Lower leg skin (tissue), 4 donors: ENCODE results near the gene MRPL9. TPM values are rescaled to one million over a fixed set of nuclear protein-coding genes. Genes with fewer than 3 reads are reported as not detected.

Experiments
- DNase-seq, 2 donors: peaks; one replicate each; pipeline ENCODE4 v3.0.0-alpha.2; 2019; ENCODE audit warnings: low spot score in 2 of 2
- H3K4me3 ChIP-seq: fragments of 200-600 bp; sonication (generic); 2 replicates; pipeline ENCODE4 v1.5.1; 2017; ENCODE audit warnings: mild to moderate bottlenecking, low read depth; ENCODE audit not compliant: poor library complexity, severe bottlenecking
- CTCF ChIP-seq, 3 donors: fragments of 450-650 bp; IDR thresholded peaks; one replicate each; pipeline ENCODE4 v1.5.1; 2016; ENCODE audit warnings: antibody characterized with exemption in 3 of 3, mild to moderate bottlenecking in 3 of 3, moderate library complexity in 2 of 3
- POLR2A ChIP-seq, 2 donors: fragments of 450-650 bp; IDR thresholded peaks; one replicate each; pipeline ENCODE4 v1.6.1; 2016 to 2017; ENCODE audit warnings: antibody characterized with exemption in 2 of 2, mild to moderate bottlenecking in 1 of 2, moderate library complexity in 1 of 2
- WGBS, 2 donors: methylation state at CpG; one replicate each; pipeline ENCODE4 v1.1.5; 2018; 5-methylcytosine and 5-hydroxymethylcytosine counted together
- intact Hi-C: fragments of 100-400 bp; cut with DNase I; formaldehyde crosslinking; loops from one replicate; pipeline ENCODE4 v1.15.0; 2023; ENCODE audit warnings: low total_unique reads
- total RNA-seq, 4 donors: library from RNA; depleted of rRNA; stranded (reverse); fragments of >200 nt; gene quantifications; one replicate each; pipeline ENCODE4 v1.1.0, GENCODE V29; 2016

The MRPL9 gene
- total RNA-seq, 4 donors from 2014 or later = 48.8 to 112 (median 66.4) TPM

- no peak for TF ChIP-seq POLR2A (IDR thresholded peaks at IDR 0.05)
- TF ChIP-seq CTCF (IDR thresholded peaks at IDR 0.05) = no peak
- intact Hi-C loops = no loop called here
- 46 to 56% methylated on average over 8 to 15 of the region's 15 CpGs for WGBS, 2 donors
- no peak for DNase-seq
- no peak overlapping the region for H3K4me3 ChIP-seq
Measured at GRCh38 chr1:151710187-151710840, 53.0 kb downstream of the MRPL9 start.

Other genes with a start within 250 kb of the MRPL9 start
- gene TUFT1, start 223.2 kb downstream of the MRPL9 start, total RNA-seq = 100 to 1,000 TPM; 140 to 186 (median 161) TPM
- 10 to 100 TPM; 21.9 to 34.3 (median 26.5) TPM for gene SNX27, start 151.4 kb downstream of the MRPL9 start, total RNA-seq
- gene CELF3, start 46.7 kb downstream of the MRPL9 start, total RNA-seq = not detected
- not detected for gene RIIAD1, start 42.0 kb downstream of the MRPL9 start, total RNA-seq
- 1 to 10 TPM; 2.1 to 3.0 (median 2.6) TPM for gene TDRKH, start 27.0 kb upstream of the MRPL9 start, total RNA-seq
- under 1 TPM in 3 of 4 donors, not detected in 1; 0.17 to 0.36 (median 0.34) TPM for gene LINGO4, start 41.9 kb upstream of the MRPL9 start, total RNA-seq
- 10 to 100 TPM; 33.6 to 83.2 (median 58.2) TPM for gene RORC, start 68.3 kb upstream of the MRPL9 start, total RNA-seq
- gene C2CD4D, start 76.3 kb upstream of the MRPL9 start, total RNA-seq = 1 to 10 TPM; 1.4 to 4.2 (median 2.3) TPM
- 100 to 1,000 TPM in 1 of 4 donors, 10 to 100 TPM in 3; 74.4 to 115 (median 88.3) TPM for gene THEM5, start 90.2 kb upstream of the MRPL9 start, total RNA-seq
- 10 to 100 TPM in 1 of 4 donors, 1 to 10 TPM in 3; 5.1 to 15.3 (median 7.0) TPM for gene THEM4, start 146.0 kb upstream of the MRPL9 start, total RNA-seq
- gene S100A10, start 230.4 kb upstream of the MRPL9 start, total RNA-seq = 100 to 1,000 TPM in 2 of 4 donors, 10 to 100 TPM in 2; 74.8 to 153 (median 102) TPM